K562 (cell line): ENCODE measurements around the gene GALNS. TPM values are rescaled to one million over a fixed set of nuclear protein-coding genes. Genes with fewer than 3 reads are reported as not detected.

Source experiments
- ARID1B ChIP-seq: fragments of 450-650 bp; IDR thresholded peaks from 2 replicates; pipeline ENCODE4 v1.6.1; 2016; ENCODE audit warnings: antibody characterized with exemption, mild to moderate bottlenecking, inconsistent platforms
- CREBBP ChIP-seq: IDR thresholded peaks from one replicate; pipeline ENCODE4 v1.6.1; 2012; ENCODE audit warnings: low read depth, mild to moderate bottlenecking, control low read depth, inconsistent platforms, low read length
- ERF ChIP-seq: fragments of 450-650 bp; formaldehyde crosslinking; IDR thresholded peaks from 2 replicates; pipeline ENCODE4 v1.4.0; 2020; ENCODE audit warnings: mild to moderate bottlenecking, mixed read lengths
- PHB ChIP-seq: fragments of 250-450 bp; sonication (Bioruptor Pico); IDR thresholded peaks from 2 replicates; pipeline ENCODE4 v1.5.0; 2021
- RBM34 ChIP-seq: fragments of 200-400 bp; formaldehyde crosslinking; IDR thresholded peaks from 2 replicates; pipeline ENCODE4 v1.6.1; 2018; ENCODE audit warnings: low read length, borderline replicate concordance; ENCODE audit not compliant: insufficient read depth
- RUNX1 ChIP-seq: sonication (generic); IDR thresholded peaks from 2 replicates; pipeline ENCODE4 v1.6.1; 2016; ENCODE audit warnings: antibody characterized with exemption, low read depth
- TEAD4 ChIP-seq, 2 experiments: sonication (generic) in 1 of 2; formaldehyde crosslinking in 1 of 2; IDR thresholded peaks; 2 replicates each; pipeline versions ENCODE4 v1.6.1 to v1.8.0; 2012 to 2022; ENCODE audit warnings: borderline replicate concordance in 1 of 2, inconsistent platforms in 1 of 2, low read length in 1 of 2, mild to moderate bottlenecking in 1 of 2, missing genetic modification reagents in 1 of 2
- ZNF165 ChIP-seq: fragments of 250-450 bp; sonication (Bioruptor Pico); IDR thresholded peaks from 2 replicates; pipeline ENCODE4 v1.4.0; 2020; ENCODE audit warnings: borderline replicate concordance
- ZNF717 ChIP-seq: fragments of 250-450 bp; sonication (Bioruptor Pico); IDR thresholded peaks from 2 replicates; pipeline ENCODE4 v1.5.0; 2021
- polyA plus RNA-seq, 8 experiments: library from polyadenylated mRNA; depleted of rRNA in 4 of 8; stranded (reverse) in 5 of 8; unstranded in 3 of 8; fragments of >200 nt; fragmentation: Nextera tagmentation in 2 of 8; fragmentation: Illumina TruSeq in 1 of 8; extraction: Ambion mirVana in 2 of 8; extraction: Trizol in 1 of 8; gene quantifications; 2 replicates each; pipeline versions ENCODE4 v1.2.1 to v1.2.3, GENCODE V29; 2011 to 2014; ENCODE audit warnings: inconsistent platforms in 1 of 8, missing spikeins in 1 of 8
- total RNA-seq, 7 experiments: library from RNA; depleted of rRNA in 6 of 7; stranded (reverse); fragments of >200 nt in 6 of 7; fragmentation: Illumina TruSeq in 2 of 7; extraction: Trizol in 2 of 7; gene quantifications; 2 replicates each; pipeline versions ENCODE4 v1.2.1 to v1.2.3, GENCODE V29; 2011 to 2021; ENCODE audit warnings: low replicate concordance in 1 of 7
- TF ChIP-seq, protein P1 (sequence below): fragments of 250-450 bp; sonication (Bioruptor Pico); IDR thresholded peaks from 2 replicates; pipeline ENCODE4 v1.5.0; 2022; ENCODE audit warnings: mild to moderate bottlenecking
- TF ChIP-seq, protein P2 (sequence below), 3 experiments: fragments of 200-800 bp in 1 of 3; sonication (Bioruptor generic) in 1 of 3; sonication (generic) in 1 of 3; formaldehyde crosslinking in 1 of 3; IDR thresholded peaks; 2 replicates each; pipeline versions ENCODE4 v1.6.1 to v1.8.0; 2016 to 2022; ENCODE audit warnings: mild to moderate bottlenecking in 2 of 3, missing compliant biosample characterization in 2 of 3, missing genetic modification characterization in 2 of 3, missing genetic modification reagents in 1 of 3
- TF ChIP-seq, protein P3 (sequence below), 2 experiments: IDR thresholded peaks in 1 of 2; conservative IDR thresholded peaks in 1 of 2; 2 replicates each; pipeline ENCODE4 v1.6.1; 2016; ENCODE audit warnings: low read depth in 2 of 2, mild to moderate bottlenecking in 1 of 2, missing compliant biosample characterization in 1 of 2, missing genetic modification characterization in 1 of 2, moderate library complexity in 1 of 2
- TF ChIP-seq, protein P4 (sequence below): fragments of 450-650 bp; formaldehyde crosslinking; IDR thresholded peaks from 2 replicates; pipeline ENCODE4 v1.4.0; 2022; ENCODE audit warnings: missing genetic modification characterization

Gene GALNS
- total and polyA plus RNA-seq, 9 of the 15 experiments (the other 6 are each of a cell fraction or from before 2014, with no cell fraction given), result 0.38 to 13.2 (median 4.3) TPM

DNA sequence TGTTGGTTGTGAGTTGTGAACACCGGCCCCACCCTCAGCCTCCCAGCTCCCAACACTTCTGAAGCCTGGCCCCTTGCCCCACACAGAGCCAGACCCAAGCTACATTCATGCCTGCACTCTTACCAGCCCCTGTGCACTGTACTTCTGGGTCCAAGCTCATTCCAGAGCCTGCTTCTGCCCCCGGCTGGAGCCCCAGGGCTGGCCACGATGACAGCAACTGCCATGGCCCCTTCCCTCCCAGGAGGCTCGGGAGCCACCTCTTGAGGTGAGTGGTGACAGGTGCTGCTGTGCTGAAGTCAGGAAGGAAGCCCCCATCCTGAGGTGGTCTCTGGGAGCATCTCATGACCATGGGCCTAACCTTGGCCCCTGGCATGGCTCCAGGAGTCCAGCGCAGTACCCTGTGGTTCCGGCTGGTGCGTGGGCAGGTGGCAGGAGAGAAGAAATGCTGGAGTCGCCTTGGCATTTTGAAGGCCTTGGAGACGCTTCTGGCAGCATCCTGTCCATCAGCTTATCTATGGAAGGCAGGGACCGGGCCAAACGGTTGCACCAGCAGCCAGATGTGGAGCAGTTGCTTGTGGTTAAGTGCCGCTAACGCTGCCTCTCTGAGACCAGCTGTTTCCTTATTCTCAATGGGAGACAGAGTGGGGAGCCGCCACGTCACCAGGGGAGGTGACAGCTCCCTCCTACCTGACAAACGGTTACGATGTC lies 57.0 kb downstream of the GALNS start (continued):
- TF ChIP-seq ZNF165 (no peak), RBM34 (no peak), RUNX1 (no peak), ARID1B (peak; percentile 91), ZNF717 (no peak), TEAD4 (IDR thresholded peaks at IDR 0.05; ENCODE audit: low read length) (peak; percentile 95), TEAD4 (CRISPR knock-in tag; IDR thresholded peaks at IDR 0.05; ENCODE audit: borderline replicate concordance) (no peak), ERF (0 out of 2 replicates have a peak, but pooled peaks have one; percentile 74), PHB (CRISPR knock-in tag) (no peak), CREBBP (no peak)
- TF ChIP-seq, protein P1, sequence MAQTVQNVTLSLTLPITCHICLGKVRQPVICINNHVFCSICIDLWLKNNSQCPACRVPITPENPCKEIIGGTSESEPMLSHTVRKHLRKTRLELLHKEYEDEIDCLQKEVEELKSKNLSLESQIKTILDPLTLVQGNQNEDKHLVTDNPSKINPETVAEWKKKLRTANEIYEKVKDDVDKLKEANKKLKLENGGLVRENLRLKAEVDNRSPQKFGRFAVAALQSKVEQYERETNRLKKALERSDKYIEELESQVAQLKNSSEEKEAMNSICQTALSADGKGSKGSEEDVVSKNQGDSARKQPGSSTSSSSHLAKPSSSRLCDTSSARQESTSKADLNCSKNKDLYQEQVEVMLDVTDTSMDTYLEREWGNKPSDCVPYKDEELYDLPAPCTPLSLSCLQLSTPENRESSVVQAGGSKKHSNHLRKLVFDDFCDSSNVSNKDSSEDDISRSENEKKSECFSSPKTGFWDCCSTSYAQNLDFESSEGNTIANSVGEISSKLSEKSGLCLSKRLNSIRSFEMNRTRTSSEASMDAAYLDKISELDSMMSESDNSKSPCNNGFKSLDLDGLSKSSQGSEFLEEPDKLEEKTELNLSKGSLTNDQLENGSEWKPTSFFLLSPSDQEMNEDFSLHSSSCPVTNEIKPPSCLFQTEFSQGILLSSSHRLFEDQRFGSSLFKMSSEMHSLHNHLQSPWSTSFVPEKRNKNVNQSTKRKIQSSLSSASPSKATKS (CRISPR knock-in tag), result no peak
- TF ChIP-seq, protein P2, sequence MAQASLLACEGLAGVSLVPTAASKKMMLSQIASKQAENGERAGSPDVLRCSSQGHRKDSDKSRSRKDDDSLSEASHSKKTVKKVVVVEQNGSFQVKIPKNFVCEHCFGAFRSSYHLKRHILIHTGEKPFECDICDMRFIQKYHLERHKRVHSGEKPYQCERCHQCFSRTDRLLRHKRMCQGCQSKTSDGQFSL (CRISPR knock-in tag; IDR thresholded peaks at IDR 0.05), result no peak
- TF ChIP-seq, protein P2 (tag; IDR thresholded peaks at IDR 0.05), result no peak
- TF ChIP-seq, protein P3, sequence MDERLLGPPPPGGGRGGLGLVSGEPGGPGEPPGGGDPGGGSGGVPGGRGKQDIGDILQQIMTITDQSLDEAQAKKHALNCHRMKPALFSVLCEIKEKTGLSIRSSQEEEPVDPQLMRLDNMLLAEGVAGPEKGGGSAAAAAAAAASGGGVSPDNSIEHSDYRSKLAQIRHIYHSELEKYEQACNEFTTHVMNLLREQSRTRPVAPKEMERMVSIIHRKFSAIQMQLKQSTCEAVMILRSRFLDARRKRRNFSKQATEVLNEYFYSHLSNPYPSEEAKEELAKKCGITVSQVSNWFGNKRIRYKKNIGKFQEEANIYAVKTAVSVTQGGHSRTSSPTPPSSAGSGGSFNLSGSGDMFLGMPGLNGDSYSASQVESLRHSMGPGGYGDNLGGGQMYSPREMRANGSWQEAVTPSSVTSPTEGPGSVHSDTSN (CRISPR knock-in tag; IDR thresholded peaks at IDR 0.05; ENCODE audit: low read depth), result no peak; the same call in none of the 2 replicates
- TF ChIP-seq, protein P3 (tag; conservative IDR thresholded peaks at IDR 0.05; ENCODE audit: low read depth), result peak; percentile 31; the same call in 1 of the 2 replicates
- TF ChIP-seq, protein P4, sequence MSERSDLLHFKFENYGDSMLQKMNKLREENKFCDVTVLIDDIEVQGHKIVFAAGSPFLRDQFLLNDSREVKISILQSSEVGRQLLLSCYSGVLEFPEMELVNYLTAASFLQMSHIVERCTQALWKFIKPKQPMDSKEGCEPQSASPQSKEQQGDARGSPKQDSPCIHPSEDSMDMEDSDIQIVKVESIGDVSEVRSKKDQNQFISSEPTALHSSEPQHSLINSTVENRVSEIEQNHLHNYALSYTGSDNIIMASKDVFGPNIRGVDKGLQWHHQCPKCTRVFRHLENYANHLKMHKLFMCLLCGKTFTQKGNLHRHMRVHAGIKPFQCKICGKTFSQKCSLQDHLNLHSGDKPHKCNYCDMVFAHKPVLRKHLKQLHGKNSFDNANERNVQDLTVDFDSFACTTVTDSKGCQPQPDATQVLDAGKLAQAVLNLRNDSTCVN, result no peak
